NCI-H2196 treated with DMSO at 0.1 percent for 48 hours (cell line): ENCODE measurements around the gene AQP12A.

Experiments
- DNase-seq: peaks from one replicate; lab custom pipeline; 2025; ENCODE audit not compliant: unreplicated experiment; lab: John Stamatoyannopoulos, UW

Gene AQP12A

DNA sequence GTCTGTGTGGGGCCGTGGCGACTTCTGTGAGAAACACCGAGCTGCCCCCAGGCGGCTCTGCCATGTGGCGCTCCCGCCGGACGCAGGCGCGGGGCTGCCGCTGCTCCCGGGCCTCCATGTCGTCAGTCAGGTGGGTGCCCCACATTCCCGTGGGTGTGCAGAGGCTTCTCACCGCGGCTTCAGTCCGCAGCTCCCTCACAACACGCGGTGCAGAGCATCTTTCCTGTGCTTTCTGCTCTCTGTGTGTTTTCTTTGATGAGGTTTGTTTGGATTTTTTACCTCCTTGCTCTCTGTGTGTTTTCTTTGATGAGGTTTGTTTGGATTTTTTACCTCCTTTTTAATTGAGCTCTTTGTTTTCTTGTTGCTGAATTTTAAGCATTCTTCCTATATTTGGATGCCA, 13.0 kb downstream of the AQP12A start:
- DNase-seq, result no peak

DNA sequence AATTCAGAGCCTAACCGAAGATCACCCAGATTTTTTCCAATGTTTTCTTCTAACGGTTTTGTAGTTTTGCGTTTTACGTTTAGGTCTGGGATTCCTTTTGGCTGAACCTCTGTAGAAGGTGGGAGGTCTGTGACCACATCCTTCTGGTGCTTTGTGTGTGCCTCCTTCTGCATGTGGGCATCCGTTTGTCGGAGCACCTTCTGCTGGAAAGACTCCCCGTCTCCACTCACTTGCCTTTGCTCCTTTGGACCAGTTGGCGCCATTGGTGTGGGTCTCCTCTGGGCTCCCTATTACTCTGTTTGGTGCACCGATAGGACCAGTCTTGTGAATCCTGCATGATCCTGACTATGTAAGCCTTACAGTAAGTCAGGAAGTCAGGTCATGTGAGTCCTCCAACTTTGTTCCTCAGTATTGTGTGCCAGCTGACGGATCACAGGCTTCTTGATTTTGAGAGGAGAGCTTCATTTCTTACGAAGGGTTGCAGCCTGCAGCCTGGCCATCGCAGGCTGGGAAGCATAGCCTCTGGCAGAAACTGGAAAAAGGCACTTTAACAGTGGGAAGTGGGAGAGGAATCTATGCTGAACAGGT, 13.6 kb downstream of the AQP12A start:
- no peak for DNase-seq

DNA sequence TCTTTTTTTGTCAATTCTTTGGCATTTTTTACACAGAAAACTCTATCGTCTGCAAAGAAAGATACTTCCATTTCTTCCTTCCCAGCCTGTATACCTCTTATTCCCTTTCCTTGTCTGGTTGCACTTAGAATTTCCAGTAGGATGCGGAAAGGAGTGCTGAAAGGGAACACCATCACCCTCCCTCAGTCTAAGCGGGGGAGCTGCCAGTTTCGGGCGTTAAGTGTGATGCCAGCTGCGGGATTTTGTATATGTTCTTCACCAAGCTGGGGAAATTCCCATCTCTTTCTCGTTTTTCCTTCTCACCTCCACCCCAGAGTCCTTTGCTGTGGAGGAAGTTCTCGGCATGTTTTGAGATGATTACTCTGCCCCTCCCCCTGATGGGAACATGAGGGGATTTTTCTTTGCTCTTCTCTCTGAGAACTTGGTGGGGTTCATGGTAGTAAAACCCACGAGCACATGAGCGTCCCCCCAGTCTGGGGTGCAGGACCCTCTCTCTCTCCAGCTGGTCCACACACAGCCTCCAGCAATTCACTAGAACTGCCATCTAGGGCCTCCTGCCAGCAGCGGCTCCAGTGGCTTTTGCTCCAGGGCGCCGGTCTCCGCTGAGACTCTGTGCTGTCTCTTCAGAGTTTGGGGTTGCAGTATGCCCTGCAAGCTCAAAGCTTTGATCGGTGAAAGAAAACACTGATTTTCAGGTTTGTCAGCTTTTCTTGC, 15.5 kb downstream of the AQP12A start:
- DNase-seq, result no peak

DNA sequence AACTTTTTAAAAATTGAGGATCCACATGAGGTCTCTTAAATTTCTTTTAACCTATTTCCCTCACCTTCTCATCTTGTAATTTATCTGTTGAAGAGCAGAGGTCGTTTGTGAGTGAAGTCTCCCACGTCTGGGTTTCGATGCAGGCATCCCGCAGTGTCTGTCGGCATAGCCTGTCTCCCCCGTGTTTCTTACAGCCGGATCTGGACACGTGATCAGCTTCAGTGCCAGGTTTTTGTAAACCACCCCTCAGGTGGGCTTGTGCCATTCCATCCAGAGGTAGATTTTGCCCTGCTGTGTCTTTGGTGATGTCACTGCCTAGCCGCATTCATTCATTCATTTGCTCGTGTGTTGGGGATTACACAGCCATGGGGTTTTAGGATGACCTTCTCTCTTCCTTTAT, 16.2 kb downstream of the AQP12A start:
- no peak for DNase-seq

DNA sequence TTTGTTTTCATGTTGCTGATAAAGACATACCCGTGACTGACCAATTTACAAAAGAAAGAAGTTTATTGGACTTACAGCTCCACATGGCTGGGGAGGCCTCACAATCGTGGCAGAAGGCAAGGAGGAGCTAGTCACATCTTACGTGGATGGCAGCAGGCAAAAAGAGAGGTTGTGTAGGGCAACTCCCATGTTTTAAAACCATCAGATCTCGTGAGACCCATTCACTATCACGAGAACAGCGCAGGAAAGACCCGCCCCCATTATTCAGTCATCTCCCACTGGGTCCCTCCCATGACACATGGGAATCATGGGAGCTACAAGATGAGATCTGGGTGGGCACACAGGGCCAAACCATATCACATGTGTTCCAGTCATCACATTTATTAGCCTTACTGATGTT, 16.8 kb downstream of the AQP12A start:
- no peak for DNase-seq

DNA sequence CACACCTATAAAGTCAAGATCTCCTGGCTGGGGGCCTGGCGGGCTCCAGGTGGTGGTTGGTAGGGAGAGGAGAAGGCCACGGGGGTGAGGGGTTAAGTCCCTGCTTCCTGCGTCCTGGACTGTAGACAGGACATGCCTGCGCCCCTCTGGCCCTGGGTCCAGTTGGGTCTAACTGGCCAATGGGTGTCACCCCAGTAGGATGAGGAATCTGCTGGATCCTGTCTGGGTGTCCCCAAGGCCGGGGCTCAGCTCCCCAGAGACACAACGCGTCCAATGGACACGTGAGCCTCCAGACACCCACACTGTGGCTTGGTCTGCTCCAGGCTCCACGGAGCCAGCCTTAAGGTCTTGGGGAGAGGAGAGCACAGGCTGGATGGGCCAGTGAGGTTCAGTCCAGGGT, 19.6 kb downstream of the AQP12A start:
- no peak for DNase-seq

DNA sequence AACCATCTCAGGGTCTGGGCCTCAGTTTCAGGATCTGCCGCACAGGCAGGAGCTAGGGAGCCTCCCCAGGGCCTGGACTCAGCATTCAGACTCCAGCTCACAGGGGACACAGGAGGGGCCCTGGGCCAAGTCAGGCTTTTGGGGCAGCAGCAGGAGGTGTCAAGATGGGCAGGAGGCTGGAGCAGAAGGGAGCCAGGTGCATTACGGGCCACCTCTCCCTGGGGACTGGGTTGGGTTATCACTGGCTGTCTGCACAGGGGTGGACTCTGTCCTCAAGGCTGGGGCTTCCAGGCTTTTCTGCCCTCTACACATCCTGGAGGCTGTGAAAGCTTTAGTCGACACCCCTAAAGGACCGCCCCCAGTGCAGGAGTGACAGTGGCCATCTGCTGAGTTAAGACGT, 20.0 kb downstream of the AQP12A start:
- no peak for DNase-seq

GRCh38 chr2:240712121-240712520, 20.5 kb downstream of the AQP12A start:
- DNase-seq, result no peak

- DNase-seq, result no peak
These were observed 21.6 kb downstream of the AQP12A start for GRCh38 chr2:240713071-240713927.

DNA sequence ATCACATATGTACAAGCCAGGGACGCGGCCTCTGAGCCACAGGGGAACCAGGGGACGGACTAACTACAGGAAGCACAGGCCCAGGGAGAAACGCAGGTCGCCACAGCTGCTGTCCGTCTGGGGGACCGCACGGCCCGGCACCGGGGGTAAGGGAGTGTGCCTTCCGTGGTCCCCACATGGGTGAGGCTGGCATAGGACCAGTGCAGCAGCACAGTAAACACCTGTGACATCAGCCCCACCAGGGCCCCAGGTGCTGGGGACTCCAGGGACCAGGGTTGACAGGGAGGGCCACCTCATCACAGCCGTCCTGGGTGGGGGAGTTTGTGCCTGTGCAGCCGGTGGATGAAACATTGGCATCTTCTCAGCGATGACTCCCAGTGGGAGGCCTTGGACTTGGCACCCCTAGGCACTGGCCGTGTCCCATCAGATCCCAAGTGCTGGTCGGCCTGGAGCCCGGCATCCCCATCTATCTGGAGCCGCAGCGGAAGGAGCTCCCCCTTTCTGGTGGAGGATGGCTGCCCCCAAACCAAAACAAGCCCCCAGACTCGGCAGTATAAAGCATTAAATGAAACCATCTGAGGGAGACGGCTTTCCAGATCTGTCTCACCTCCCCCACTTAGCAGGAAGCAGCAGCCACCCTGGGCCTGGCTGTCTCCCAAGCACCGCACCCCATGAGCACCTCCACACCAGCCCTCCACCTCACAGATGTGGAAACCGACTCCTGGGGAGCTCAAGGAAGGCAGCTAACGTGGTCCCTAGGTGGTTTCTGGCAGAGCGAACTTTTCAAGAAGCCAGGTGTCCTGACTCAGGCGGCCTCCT, 22.5 kb downstream of the AQP12A start:
- DNase-seq, result no peak

GRCh38 chr2:240714747-240715725, 23.4 kb downstream of the AQP12A start:
- DNase-seq, result no peak

DNA sequence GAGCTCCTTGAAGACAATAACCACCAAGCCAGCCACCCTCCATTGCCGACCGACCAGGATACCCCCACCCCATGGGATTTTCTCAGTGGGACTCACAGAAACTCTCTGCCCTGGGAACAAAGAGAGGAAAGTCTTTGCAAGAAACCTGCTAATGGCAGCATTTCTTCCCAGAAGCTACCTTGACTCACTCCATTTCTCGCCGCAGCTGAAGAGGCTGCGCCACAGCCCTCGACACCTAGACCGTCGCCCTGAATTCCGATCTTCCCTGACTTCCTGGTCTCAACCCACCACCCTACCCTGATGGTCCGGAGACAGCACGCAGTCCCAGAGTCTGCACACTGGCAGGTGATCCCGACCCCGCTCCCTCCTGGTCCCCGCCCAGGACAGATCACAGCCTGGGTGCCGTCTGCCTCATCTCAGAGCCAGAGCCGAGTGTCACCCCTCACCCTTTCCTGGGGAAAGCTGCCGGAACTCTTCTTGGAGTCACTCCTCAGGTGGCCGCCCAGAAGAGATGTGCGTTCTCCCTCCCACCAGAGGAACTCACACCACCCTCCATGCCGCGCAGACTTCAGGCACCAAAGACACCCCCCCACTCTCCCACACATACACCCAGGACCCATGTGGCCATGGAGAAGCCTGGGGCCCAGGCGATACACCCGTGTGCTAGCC, 24.6 kb downstream of the AQP12A start:
- no peak for DNase-seq

DNA sequence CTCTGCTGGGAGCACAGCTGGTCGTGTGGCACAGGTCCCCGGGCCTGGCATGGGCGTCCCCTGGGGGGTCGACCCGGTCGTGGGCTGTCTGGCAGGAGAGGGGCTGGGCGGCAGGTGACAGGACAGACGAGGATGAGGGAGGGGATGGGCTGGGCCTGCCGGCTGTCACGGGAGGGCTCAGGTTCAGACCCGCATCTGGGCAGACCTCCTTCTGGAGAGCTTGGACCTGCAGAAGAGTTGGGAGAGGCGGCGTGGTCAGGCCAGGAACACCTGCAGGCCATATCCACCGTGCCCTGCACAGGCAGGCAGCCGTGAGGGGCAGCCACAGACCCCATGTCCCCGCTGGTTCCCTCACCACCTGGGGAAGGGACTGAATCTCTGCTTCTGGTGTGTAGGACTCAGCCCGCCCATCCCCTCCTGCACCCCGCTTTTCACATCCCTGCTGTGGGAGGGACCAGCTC, 25.5 kb downstream of the AQP12A start:
- no peak for DNase-seq

DNA sequence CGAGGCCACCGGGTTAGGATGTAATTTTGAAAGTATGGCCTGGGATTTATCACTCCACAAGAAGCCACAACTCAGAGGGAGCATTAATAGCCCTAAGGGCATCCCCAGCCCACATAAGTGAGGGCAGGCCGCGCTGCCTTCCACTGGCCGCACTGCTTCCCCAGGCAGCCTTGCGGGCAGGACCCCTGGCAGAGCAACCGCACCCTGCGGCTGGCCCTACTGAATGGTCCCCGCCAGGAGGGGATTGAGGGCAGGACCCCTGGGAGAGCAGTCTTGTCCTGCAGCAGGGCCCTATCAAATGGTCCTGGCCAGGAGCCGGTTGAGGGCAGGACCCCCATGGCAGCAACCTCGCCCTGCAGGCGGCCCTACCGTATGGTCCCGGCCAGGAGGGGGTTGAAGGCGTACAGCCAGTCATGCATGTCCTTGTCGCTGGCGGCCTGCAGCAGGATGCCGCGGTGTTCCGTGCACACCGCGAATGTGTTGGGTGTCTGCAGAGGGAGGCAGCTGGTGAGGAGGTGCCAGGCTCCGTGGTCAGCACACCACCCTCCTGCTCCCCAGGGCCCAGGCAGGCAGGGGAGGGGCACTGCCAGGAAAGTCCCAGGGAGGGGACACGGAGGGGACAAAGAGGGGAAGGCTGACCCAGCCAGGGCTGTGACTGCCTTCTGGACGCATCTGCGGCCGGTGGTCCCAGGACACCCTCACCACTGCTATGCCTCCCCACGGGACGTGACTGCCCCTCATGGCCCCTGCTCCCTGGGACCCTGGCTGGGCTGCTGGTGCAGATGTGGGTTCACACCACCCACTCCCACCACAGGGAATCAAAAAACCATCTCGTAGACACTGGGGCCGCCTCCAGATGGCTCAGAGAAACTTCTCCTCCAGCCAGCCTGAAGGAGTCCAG, 26.3 kb downstream of the AQP12A start:
- no peak for DNase-seq

DNA sequence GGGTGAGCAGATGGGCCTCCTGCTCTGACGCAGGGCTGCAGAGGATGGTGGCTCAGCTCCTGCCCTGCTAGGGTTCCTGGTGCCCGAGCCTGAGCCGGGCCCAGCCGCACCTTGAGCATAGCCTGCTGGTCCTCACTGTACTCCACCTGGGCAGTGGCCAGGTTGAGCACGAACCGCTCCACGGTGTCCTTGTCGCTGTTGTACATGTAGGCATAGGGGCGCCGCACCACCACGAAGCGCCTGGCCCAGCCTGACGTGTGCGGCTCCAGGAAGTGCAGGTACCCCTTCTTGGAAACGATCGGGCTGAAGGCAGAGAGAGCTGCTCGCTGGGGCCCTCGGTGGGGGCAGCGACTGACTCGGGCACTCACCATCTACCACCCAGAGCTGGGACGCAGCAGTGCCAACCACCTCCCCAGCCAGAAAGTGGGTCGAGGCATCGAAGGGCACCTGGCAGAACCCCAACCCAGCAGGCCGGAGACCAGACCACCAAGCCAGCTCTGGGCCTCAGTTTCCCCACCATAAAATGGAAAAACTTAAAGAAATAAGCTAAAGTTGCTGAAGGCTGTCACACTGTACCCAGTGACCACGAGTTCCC, 27.3 kb downstream of the AQP12A start:
- no peak for DNase-seq

- no peak for DNase-seq
These were observed 28.2 kb downstream of the AQP12A start for GRCh38 chr2:240719676-240720545.
